SK-N-SH treated with all-trans-retinoic acid at 6 μM for 48 hours (cell line): Measurements from ENCODE around the gene MRPL40.
"Not testable (repeated sequence)": the region's sequence is repeated elsewhere in the genome, so short reads cannot be mapped to it uniquely, and the experiment has no call there.

Source experiments
- ATAC-seq: fragments of 200-7000 bp; cut with Tn5 transposase; 3 replicates; pipeline ENCODE4 v1.9.1; 2020; ENCODE audit warnings: mild to moderate bottlenecking, moderate library complexity
- ARNTL ChIP-seq: fragments of 450-650 bp; formaldehyde crosslinking; IDR thresholded peaks from 2 replicates; pipeline ENCODE4 v1.5.0; 2020; ENCODE audit warnings: low read depth, mild to moderate bottlenecking, moderate library complexity, borderline replicate concordance
- BACH2 ChIP-seq: fragments of 250-450 bp; sonication (Bioruptor Pico); IDR thresholded peaks from 2 replicates; pipeline ENCODE4 v1.9.0; 2021; ENCODE audit warnings: mild to moderate bottlenecking, borderline replicate concordance
- CSDC2 ChIP-seq: fragments of 250-450 bp; sonication (Bioruptor Pico); IDR thresholded peaks from 2 replicates; pipeline ENCODE4 v1.5.0; 2020; ENCODE audit warnings: mild to moderate bottlenecking, moderate library complexity
- ESRRG ChIP-seq: fragments of 250-450 bp; sonication (Bioruptor Pico); IDR thresholded peaks from 2 replicates; pipeline ENCODE4 v1.6.1; 2021; ENCODE audit warnings: mild to moderate bottlenecking
- GLIS3 ChIP-seq: fragments of 250-450 bp; sonication (Bioruptor Pico); IDR thresholded peaks from 2 replicates; pipeline ENCODE4 v1.5.0; 2020; ENCODE audit warnings: mild to moderate bottlenecking, moderate library complexity
- ISL1 ChIP-seq: fragments of 250-450 bp; sonication (Bioruptor Pico); IDR thresholded peaks from 2 replicates; pipeline ENCODE4 v2.1.2; 2022; ENCODE audit warnings: mild to moderate bottlenecking, moderate library complexity
- OSR1 ChIP-seq: fragments of 250-450 bp; sonication (Bioruptor Pico); IDR thresholded peaks from 2 replicates; pipeline ENCODE4 v1.8.0; 2022; ENCODE audit warnings: moderate library complexity, mild to moderate bottlenecking, inconsistent platforms
- PPARA ChIP-seq: fragments of 250-450 bp; sonication (Bioruptor Pico); IDR thresholded peaks from 2 replicates; pipeline ENCODE4 v1.5.0; 2020; ENCODE audit warnings: mild to moderate bottlenecking, borderline replicate concordance
- RARB ChIP-seq: fragments of 250-450 bp; sonication (Bioruptor Pico); IDR thresholded peaks from 2 replicates; pipeline ENCODE4 v1.8.0; 2021; ENCODE audit warnings: mild to moderate bottlenecking, moderate library complexity
- SNAI2 ChIP-seq: fragments of 250-450 bp; sonication (Bioruptor Pico); IDR thresholded peaks from 2 replicates; pipeline ENCODE4 v1.5.0; 2020; ENCODE audit warnings: mild to moderate bottlenecking, moderate library complexity
- TCF4 ChIP-seq: fragments of 250-450 bp; sonication (Bioruptor Pico); IDR thresholded peaks from 2 replicates; pipeline ENCODE4 v1.8.0; 2021; ENCODE audit warnings: mild to moderate bottlenecking, moderate library complexity, borderline replicate concordance
- TOX ChIP-seq: fragments of 250-450 bp; sonication (Bioruptor Pico); IDR thresholded peaks from 2 replicates; pipeline ENCODE4 v1.8.0; 2021; ENCODE audit warnings: mild to moderate bottlenecking, moderate library complexity, borderline replicate concordance
- ZC3H10 ChIP-seq: fragments of 250-450 bp; sonication (Bioruptor Pico); IDR thresholded peaks from 2 replicates; pipeline ENCODE4 v1.5.1; 2021; ENCODE audit warnings: mild to moderate bottlenecking, moderate library complexity
- ZFP3 ChIP-seq: fragments of 250-450 bp; sonication (Bioruptor Pico); IDR thresholded peaks from 2 replicates; pipeline ENCODE4 v1.5.0; 2020; ENCODE audit warnings: mild to moderate bottlenecking, moderate library complexity
- ZFP30 ChIP-seq: fragments of 450-650 bp; formaldehyde crosslinking; IDR thresholded peaks from 2 replicates; pipeline ENCODE4 v1.5.0; 2022; ENCODE audit warnings: mild to moderate bottlenecking, moderate library complexity
- ZNF565 ChIP-seq: fragments of 450-650 bp; formaldehyde crosslinking; conservative IDR thresholded peaks from 2 replicates; pipeline ENCODE4 v1.5.0; 2020; ENCODE audit warnings: low read depth, mild to moderate bottlenecking, moderate library complexity
- ZNF70 ChIP-seq: fragments of 450-650 bp; formaldehyde crosslinking; IDR thresholded peaks from 2 replicates; pipeline ENCODE4 v1.5.0; 2020; ENCODE audit warnings: mild to moderate bottlenecking, moderate library complexity
- ZNF8 ChIP-seq: fragments of 450-650 bp; formaldehyde crosslinking; IDR thresholded peaks from 2 replicates; pipeline ENCODE4 v1.5.0; 2020; ENCODE audit warnings: mild to moderate bottlenecking, moderate library complexity
- TF ChIP-seq, protein P1 (sequence below): fragments of 250-450 bp; sonication (Bioruptor Pico); IDR thresholded peaks from 2 replicates; pipeline ENCODE4 v1.5.1; 2021; ENCODE audit warnings: mild to moderate bottlenecking, moderate library complexity
- TF ChIP-seq, protein P2 (sequence below): fragments of 250-450 bp; sonication (Bioruptor Pico); IDR thresholded peaks from 2 replicates; pipeline ENCODE4 v1.8.0; 2020; ENCODE audit warnings: mild to moderate bottlenecking, moderate library complexity, borderline replicate concordance
- TF ChIP-seq, protein P3 (sequence below): fragments of 250-450 bp; sonication (Bioruptor Pico); IDR thresholded peaks from 2 replicates; pipeline ENCODE4 v1.8.0; 2021; ENCODE audit warnings: low read depth, mild to moderate bottlenecking, moderate library complexity, borderline replicate concordance
- TF ChIP-seq, protein P4 (sequence below): fragments of 250-450 bp; sonication (Bioruptor Pico); IDR thresholded peaks from 2 replicates; pipeline ENCODE4 v1.5.1; 2020; ENCODE audit warnings: low read depth, mild to moderate bottlenecking, moderate library complexity
- TF ChIP-seq, protein P5 (sequence below): fragments of 250-450 bp; sonication (Bioruptor Pico); IDR thresholded peaks from 2 replicates; pipeline ENCODE4 v1.5.0; 2020; ENCODE audit warnings: mild to moderate bottlenecking, moderate library complexity

Gene MRPL40

DNA sequence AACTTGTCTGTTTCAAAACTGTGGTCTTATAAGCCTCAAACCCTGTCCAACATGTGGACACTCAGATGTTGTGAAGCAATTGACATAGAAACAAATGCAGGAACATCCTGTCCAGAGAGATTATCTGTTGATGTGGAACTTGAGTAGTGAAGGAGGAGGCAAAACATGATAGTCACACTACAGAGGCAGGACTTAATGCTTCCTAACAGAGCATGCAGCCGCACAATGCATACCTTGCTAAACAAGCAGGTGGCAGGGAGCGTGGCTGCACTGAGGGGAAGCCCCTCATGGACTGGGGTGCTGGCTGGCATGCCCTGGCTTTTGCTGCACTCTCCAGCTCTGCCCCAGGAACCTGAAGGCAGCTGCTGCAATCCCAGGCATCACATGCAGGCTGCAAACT lies 9.8 kb downstream of the MRPL40 start:
- ATAC-seq, result no peak
- TF ChIP-seq ZNF70 (CRISPR knock-in tag) (no peak), ARNTL (CRISPR knock-in tag) (no peak), ZNF8 (no peak), ZFP3 (CRISPR knock-in tag) (no peak), ISL1 (no peak), OSR1 (no peak), ESRRG (CRISPR knock-in tag) (no peak), ZNF565 (CRISPR knock-in tag) (no peak), PPARA (CRISPR knock-in tag) (no peak), GLIS3 (CRISPR knock-in tag) (no peak), BACH2 (CRISPR knock-in tag) (no peak), TCF4 (CRISPR knock-in tag) (no peak), SNAI2 (CRISPR knock-in tag) (no peak), TOX (CRISPR knock-in tag) (no peak), RARB (no peak), ZC3H10 (CRISPR knock-in tag) (no peak), ZFP30 (CRISPR knock-in tag) (no peak)
- TF ChIP-seq, protein P1, sequence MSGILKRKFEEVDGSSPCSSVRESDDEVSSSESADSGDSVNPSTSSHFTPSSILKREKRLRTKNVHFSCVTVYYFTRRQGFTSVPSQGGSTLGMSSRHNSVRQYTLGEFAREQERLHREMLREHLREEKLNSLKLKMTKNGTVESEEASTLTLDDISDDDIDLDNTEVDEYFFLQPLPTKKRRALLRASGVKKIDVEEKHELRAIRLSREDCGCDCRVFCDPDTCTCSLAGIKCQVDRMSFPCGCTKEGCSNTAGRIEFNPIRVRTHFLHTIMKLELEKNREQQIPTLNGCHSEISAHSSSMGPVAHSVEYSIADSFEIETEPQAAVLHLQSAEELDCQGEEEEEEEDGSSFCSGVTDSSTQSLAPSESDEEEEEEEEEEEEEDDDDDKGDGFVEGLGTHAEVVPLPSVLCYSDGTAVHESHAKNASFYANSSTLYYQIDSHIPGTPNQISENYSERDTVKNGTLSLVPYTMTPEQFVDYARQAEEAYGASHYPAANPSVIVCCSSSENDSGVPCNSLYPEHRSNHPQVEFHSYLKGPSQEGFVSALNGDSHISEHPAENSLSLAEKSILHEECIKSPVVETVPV (CRISPR knock-in tag), result no peak
- TF ChIP-seq, protein P2, sequence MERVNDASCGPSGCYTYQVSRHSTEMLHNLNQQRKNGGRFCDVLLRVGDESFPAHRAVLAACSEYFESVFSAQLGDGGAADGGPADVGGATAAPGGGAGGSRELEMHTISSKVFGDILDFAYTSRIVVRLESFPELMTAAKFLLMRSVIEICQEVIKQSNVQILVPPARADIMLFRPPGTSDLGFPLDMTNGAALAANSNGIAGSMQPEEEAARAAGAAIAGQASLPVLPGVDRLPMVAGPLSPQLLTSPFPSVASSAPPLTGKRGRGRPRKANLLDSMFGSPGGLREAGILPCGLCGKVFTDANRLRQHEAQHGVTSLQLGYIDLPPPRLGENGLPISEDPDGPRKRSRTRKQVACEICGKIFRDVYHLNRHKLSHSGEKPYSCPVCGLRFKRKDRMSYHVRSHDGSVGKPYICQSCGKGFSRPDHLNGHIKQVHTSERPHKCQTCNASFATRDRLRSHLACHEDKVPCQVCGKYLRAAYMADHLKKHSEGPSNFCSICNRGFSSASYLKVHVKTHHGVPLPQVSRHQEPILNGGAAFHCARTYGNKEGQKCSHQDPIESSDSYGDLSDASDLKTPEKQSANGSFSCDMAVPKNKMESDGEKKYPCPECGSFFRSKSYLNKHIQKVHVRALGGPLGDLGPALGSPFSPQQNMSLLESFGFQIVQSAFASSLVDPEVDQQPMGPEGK (CRISPR knock-in tag), result no peak

DNA sequence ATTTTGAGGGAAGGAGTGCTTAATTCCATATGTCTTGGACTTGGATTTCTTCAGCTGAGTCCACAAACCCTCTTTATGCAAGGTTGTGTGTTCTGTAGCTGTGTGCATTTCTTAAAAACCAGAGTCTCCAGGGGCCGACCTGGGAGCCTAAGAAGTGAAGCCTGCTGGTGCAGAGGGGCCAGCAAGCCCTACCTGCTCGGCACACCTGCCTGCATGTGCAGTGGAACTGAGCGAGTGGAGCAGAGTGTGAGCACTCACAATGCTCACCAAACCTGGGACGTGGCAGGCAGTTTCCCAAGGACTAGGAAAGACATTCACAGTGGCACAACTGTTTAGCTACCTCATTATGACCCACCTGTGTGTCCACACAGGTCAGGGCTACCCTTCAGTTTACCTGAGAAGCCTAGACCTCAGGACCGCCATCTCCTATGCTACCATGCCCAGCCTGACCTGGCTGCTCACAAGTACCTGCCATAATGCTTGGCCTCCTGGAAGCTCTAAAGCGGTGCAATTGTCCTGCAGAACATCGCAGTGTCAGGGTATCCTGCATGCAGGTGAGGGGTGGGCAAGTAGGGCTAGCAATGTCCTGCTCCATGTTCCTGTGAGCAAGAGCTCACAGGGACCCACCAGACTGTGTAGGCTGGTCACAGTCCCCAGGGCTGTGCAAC lies 11.3 kb downstream of the MRPL40 start:
- TF ChIP-seq GLIS3 (CRISPR knock-in tag) (no peak), ZNF8 (no peak), ESRRG (CRISPR knock-in tag) (no peak), ZFP30 (CRISPR knock-in tag) (no peak), TOX (CRISPR knock-in tag) (no peak), ARNTL (CRISPR knock-in tag) (no peak), RARB (no peak), OSR1 (no peak), CSDC2 (CRISPR knock-in tag) (no peak), ZFP3 (CRISPR knock-in tag) (no peak), TCF4 (CRISPR knock-in tag) (no peak), ZNF565 (CRISPR knock-in tag) (no peak), PPARA (CRISPR knock-in tag) (no peak)
- TF ChIP-seq, protein P3, sequence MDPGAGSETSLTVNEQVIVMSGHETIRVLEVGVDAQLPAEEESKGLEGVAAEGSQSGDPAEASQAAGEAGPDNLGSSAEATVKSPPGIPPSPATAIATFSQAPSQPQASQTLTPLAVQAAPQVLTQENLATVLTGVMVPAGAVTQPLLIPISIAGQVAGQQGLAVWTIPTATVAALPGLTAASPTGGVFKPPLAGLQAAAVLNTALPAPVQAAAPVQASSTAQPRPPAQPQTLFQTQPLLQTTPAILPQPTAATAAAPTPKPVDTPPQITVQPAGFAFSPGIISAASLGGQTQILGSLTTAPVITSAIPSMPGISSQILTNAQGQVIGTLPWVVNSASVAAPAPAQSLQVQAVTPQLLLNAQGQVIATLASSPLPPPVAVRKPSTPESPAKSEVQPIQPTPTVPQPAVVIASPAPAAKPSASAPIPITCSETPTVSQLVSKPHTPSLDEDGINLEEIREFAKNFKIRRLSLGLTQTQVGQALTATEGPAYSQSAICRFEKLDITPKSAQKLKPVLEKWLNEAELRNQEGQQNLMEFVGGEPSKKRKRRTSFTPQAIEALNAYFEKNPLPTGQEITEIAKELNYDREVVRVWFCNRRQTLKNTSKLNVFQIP (CRISPR knock-in tag), result no peak
- TF ChIP-seq, protein P4, sequence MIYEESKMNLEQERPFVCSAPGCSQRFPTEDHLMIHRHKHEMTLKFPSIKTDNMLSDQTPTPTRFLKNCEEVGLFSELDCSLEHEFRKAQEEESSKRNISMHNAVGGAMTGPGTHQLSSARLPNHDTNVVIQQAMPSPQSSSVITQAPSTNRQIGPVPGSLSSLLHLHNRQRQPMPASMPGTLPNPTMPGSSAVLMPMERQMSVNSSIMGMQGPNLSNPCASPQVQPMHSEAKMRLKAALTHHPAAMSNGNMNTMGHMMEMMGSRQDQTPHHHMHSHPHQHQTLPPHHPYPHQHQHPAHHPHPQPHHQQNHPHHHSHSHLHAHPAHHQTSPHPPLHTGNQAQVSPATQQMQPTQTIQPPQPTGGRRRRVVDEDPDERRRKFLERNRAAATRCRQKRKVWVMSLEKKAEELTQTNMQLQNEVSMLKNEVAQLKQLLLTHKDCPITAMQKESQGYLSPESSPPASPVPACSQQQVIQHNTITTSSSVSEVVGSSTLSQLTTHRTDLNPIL (CRISPR knock-in tag), result no peak
- TF ChIP-seq, protein P2 (CRISPR knock-in tag), result no peak
- TF ChIP-seq, protein P1 (CRISPR knock-in tag), result no peak
- TF ChIP-seq, protein P5, sequence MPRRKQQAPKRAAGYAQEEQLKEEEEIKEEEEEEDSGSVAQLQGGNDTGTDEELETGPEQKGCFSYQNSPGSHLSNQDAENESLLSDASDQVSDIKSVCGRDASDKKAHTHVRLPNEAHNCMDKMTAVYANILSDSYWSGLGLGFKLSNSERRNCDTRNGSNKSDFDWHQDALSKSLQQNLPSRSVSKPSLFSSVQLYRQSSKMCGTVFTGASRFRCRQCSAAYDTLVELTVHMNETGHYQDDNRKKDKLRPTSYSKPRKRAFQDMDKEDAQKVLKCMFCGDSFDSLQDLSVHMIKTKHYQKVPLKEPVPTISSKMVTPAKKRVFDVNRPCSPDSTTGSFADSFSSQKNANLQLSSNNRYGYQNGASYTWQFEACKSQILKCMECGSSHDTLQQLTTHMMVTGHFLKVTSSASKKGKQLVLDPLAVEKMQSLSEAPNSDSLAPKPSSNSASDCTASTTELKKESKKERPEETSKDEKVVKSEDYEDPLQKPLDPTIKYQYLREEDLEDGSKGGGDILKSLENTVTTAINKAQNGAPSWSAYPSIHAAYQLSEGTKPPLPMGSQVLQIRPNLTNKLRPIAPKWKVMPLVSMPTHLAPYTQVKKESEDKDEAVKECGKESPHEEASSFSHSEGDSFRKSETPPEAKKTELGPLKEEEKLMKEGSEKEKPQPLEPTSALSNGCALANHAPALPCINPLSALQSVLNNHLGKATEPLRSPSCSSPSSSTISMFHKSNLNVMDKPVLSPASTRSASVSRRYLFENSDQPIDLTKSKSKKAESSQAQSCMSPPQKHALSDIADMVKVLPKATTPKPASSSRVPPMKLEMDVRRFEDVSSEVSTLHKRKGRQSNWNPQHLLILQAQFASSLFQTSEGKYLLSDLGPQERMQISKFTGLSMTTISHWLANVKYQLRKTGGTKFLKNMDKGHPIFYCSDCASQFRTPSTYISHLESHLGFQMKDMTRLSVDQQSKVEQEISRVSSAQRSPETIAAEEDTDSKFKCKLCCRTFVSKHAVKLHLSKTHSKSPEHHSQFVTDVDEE (CRISPR knock-in tag), result no peak
- ATAC-seq, result no peak

DNA sequence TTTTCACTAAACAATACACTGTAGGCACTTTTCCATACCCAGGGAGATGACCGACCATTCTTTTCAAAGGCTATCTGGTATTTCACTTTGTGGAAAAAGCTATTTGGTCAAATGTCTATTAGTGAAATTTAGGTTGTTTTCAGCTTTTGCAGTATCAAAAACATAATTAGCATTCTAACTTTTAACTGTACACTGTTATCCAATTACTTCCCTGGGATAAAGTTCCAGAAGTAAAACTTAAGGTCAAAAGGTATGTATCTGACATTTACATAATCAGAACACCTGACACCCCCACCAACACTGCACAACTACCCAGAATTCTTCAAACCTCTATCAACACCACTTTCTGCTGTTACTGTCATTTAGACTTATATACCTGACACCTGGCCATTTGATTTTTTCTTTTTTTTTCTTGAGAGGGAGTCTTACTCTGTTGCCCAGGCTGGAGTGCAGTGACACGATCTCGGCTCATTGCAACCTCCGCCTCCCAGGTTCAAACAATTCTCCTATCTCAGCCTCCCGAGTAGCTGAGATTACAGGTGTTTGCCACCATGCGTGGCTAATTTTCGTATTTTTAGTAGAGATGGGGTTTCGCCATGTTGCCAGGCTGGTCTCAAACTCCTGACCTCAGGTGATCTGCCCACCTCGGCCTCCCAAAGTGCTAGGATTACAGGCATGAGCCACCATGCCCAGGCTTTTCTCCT lies 13.1 kb downstream of the MRPL40 start:
- not testable (repeated sequence) for ATAC-seq
